Bronchial epithelial cell (primary cell): ENCODE results near the gene PARVB. TPM values are rescaled to one million over a fixed set of nuclear protein-coding genes. Genes with fewer than 3 reads are reported as not detected.

Experiments used
- DNase-seq: peaks from one replicate; pipeline ENCODE4 v3.0.0-alpha.2; 2010; ENCODE audit warnings: low read depth
- FAIRE-seq: peaks from 2 replicates; lab custom pipeline; 2011; peaks lifted over from hg19 to GRCh38; lab: Jason Lieb, UNC
- H3K27me3 ChIP-seq: 2 replicates; pipeline ENCODE4 v1.5.1; 2011; ENCODE audit warnings: low read length; ENCODE audit not compliant: control insufficient read depth, insufficient read depth
- H3K36me3 ChIP-seq: 2 replicates; pipeline ENCODE4 v1.5.1; 2011; ENCODE audit warnings: low read length; ENCODE audit not compliant: control insufficient read depth, insufficient read depth
- H3K4me3 ChIP-seq: 2 replicates; pipeline ENCODE4 v1.5.1; 2011; ENCODE audit warnings: mild to moderate bottlenecking, low read depth, low read length, control low read depth
- total RNA-seq: library from RNA; depleted of rRNA; stranded (reverse); fragments of >200 nt; gene quantifications from 2 replicates; pipeline ENCODE4 v1.2.1, GENCODE V29; 2014
- TF ChIP-seq, protein P1 (sequence below): IDR thresholded peaks from 2 replicates; pipeline ENCODE4 v1.5.1; 2011; ENCODE audit warnings: mild to moderate bottlenecking, moderate library complexity, low read length, control low read depth, inconsistent platforms; ENCODE audit not compliant: insufficient read depth, severe bottlenecking

The PARVB gene
- total RNA-seq, 1 donor from 2014 or later, result 3.4 TPM

DNA sequence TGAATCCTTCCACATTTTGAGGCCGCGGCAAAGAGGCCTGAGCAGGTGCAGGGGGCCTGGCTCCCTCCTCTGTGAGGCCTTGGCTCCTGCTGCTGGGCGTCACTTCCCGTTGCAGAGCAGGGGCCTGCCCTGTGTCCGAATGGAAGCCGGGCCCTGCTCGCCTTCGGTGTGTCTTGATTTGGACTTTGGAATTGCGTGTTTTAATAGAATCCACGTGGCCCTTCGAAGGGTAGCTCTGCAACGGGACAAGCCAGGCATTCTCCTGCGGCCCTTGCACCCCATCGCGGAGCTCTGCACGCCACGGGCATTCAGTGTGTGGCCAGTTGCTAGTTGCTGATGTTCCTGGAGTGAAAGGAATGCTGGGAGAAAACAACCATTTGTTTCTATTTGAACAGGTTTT is 43.1 kb upstream of the PARVB start:
- DNase-seq (no peak), FAIRE-seq (no peak)
- TF ChIP-seq, protein P1, sequence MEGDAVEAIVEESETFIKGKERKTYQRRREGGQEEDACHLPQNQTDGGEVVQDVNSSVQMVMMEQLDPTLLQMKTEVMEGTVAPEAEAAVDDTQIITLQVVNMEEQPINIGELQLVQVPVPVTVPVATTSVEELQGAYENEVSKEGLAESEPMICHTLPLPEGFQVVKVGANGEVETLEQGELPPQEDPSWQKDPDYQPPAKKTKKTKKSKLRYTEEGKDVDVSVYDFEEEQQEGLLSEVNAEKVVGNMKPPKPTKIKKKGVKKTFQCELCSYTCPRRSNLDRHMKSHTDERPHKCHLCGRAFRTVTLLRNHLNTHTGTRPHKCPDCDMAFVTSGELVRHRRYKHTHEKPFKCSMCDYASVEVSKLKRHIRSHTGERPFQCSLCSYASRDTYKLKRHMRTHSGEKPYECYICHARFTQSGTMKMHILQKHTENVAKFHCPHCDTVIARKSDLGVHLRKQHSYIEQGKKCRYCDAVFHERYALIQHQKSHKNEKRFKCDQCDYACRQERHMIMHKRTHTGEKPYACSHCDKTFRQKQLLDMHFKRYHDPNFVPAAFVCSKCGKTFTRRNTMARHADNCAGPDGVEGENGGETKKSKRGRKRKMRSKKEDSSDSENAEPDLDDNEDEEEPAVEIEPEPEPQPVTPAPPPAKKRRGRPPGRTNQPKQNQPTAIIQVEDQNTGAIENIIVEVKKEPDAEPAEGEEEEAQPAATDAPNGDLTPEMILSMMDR, result no peak
- Histone ChIP-seq H3K36me3 (peaks cover 29% of the 10 kb centered on the region), H3K4me3 (no peak overlapping the region), H3K27me3 (no peaks in the 10 kb centered on the region)

DNA sequence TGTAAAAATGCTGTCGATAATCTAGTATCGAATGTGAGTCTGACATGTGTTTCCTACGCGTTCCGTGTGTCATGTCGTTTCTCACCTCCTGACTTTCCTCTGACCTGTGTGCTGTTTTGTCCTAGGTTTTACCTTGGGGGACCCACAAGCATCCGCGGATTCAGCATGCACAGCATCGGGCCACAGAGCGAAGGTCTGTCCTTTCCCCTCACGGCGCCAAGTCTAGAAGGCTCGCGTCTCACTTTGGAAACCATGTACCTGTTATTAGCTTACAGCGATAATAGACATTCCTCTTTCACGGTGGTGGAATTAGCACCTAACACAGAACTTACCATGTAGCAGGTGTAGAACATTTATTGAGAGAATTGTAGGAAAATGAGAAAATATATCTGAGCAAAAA is 40.3 kb upstream of the PARVB start:
- Histone ChIP-seq H3K27me3 (no peaks in the 10 kb centered on the region), H3K4me3 (no peak overlapping the region), H3K36me3 (peaks cover 20% of the 10 kb centered on the region)
- no peak for DNase-seq
- peak; percentile 50 for FAIRE-seq
- TF ChIP-seq, protein P1, result no peak

DNA sequence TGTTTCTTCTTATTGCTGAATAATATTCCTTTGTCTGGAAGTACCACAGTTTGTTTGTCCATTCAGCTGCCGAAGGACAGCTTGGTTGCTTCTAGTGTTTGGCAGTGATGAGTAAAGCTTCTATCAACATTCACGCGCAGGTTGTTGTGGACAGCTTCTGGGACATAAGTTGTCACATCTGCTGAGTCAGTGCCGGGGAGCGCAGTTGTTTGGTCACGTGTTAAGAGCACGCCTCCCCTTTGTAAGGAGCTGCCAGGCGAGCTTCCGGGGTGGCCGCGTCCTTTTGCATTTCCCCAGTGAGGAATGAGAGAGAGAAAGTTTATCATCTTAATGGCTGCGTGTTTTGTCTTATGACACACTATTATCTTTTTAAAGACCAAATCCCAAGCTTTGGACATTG is 38.6 kb upstream of the PARVB start:
- FAIRE-seq (no peak), DNase-seq (no peak)
- Histone ChIP-seq H3K4me3 (no peak overlapping the region), H3K36me3 (peaks cover 18% of the 10 kb centered on the region), H3K27me3 (no peaks in the 10 kb centered on the region)
- TF ChIP-seq, protein P1, result no peak

DNA sequence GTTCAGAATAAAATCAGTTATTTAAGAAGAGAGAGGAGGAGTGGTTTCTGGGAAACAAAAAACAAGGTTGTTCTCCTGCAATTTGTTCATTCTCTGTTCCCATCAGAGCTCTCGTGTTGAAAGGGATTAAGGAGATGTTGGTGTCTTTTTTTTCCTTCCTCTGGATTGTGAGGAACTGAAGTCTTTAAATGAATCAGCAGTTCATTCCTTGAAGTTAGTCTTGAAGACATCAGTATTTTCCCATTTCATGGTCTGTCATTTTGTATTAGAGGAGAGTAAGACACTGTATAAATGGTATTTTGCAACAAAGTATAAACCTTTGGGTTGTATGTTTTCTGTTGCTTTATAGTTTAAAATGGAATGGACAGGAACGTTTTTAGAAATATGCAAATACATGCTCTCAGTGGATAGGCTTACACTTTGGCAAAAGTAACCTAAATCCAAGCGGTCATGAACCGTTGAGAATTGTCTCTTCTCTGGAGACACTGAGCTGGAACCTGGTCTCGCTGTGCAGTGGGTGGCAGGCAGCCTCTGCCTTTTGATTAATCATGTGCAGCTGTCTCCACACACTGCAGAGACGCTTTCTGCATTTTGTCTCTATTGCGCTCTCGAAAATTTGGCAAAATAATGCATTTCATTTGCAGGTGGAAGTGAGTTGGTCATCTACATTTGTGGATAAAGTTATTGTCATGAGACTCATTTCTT is 35.8 kb upstream of the PARVB start:
- FAIRE-seq, result no peak
- TF ChIP-seq, protein P1, result no peak
- DNase-seq, result no peak
- H3K27me3 ChIP-seq, result no peaks in the 10 kb centered on the region
- peaks cover 20% of the 10 kb centered on the region for H3K36me3 ChIP-seq
- no peak overlapping the region for H3K4me3 ChIP-seq

DNA sequence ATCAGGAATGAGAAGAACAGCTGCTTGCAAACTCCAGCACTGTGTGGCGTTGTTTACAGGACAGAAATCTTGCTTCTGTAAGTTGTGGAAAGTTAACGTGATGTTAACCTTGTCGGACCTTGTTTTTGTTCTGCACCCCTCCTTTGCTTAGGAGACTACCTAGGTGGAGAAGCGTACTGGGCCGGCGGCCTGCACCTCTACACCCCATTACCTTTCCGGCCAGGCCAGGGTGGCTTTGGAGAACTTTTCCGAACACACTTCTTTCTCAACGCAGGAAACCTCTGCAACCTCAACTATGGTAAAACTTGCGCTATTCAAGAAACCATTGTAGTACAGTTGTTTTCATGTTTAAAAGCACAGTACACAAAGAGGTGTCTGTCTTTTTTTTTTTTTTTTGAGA is 35.1 kb upstream of the PARVB start:
- FAIRE-seq, result peak; percentile 62
- DNase-seq, result no peak

More for the DNA sequence above, 35.1 kb upstream of the PARVB start:
- TF ChIP-seq, protein P1, result no peak
- H3K27me3 ChIP-seq, result no peaks in the 10 kb centered on the region
- peaks cover 19% of the 10 kb centered on the region for H3K36me3 ChIP-seq
- H3K4me3 ChIP-seq, result no peak overlapping the region
